Endothelial cell of umbilical vein (primary cell): ENCODE data around the gene ARHGEF28. TPM values are rescaled to one million over a fixed set of nuclear protein-coding genes. Genes with fewer than 3 reads are reported as not detected.

Experiments
- BruUV-seq: library from RNA; stranded (reverse); fragments of 400-500 nt; replicated peaks from 2 replicates; lab custom pipeline; 2021; lab: Mats Ljungman, UMichigan
- CTCF ChIA-PET: fragments of 300-600, 350-600 bp; sonication (Branson Sonifier 250); formaldehyde crosslinking; loops from one replicate; lab custom pipeline; 2021; ENCODE audit warnings: antibody characterized with exemption, inconsistent platforms; lab: Charles Lee
- POLR2A ChIA-PET: fragments of 300-600, 350-600 bp; sonication (Branson Sonifier 250); formaldehyde crosslinking; loops from one replicate; lab custom pipeline; 2021; ENCODE audit warnings: antibody characterized with exemption, inconsistent platforms; lab: Charles Lee
- DNase-seq: peaks from one replicate; pipeline ENCODE4 v3.0.0-alpha.2; 2011; ENCODE audit warnings: low read depth, low spot score
- FAIRE-seq: peaks from 2 replicates; lab custom pipeline; 2011; peaks lifted over from hg19 to GRCh38; lab: Jason Lieb, UNC
- H2AFZ ChIP-seq: 2 replicates; pipeline ENCODE4 v1.6.0; 2012; ENCODE audit warnings: low read depth, low read length, control low read depth, inconsistent platforms
- H3K27ac ChIP-seq: 2 replicates; pipeline ENCODE4 v1.5.1; 2011; ENCODE audit warnings: low read depth, mild to moderate bottlenecking, control low read depth, low read length, moderate library complexity; ENCODE audit not compliant: insufficient read depth
- H3K27me3 ChIP-seq, 2 experiments: 2 replicates each; pipeline versions ENCODE4 v1.6.0 to v1.6.1; 2011; ENCODE audit warnings: low read length in 2 of 2, mixed read lengths in 1 of 2; ENCODE audit not compliant: control insufficient read depth in 2 of 2, insufficient read depth in 2 of 2
- H3K36me3 ChIP-seq, 2 experiments: 2 replicates in 1 of 2; 3 replicates in 1 of 2; pipeline ENCODE4 v1.5.1; 2011; ENCODE audit warnings: low read length in 2 of 2, mild to moderate bottlenecking in 1 of 2, moderate library complexity in 1 of 2; ENCODE audit not compliant: control insufficient read depth in 2 of 2, insufficient read depth in 2 of 2; ENCODE audit errors: extremely low read depth in 1 of 2
- H3K4me1 ChIP-seq: 3 replicates; pipeline ENCODE4 v1.5.1; 2011; ENCODE audit warnings: mild to moderate bottlenecking, low read length; ENCODE audit not compliant: control insufficient read depth, insufficient read depth; ENCODE audit errors: extremely low read depth
- H3K4me2 ChIP-seq: 2 replicates; pipeline ENCODE4 v1.6.1; 2011; ENCODE audit warnings: low read length, control low read depth, mixed read lengths; ENCODE audit not compliant: insufficient read depth
- H3K4me3 ChIP-seq, 3 experiments: fragments of 200-600 bp in 1 of 3; sonication (generic), shearing (Covaris generic) in 1 of 3; replicated peaks in 1 of 3; 2 replicates each; pipeline ENCODE4 v1.5.1; 2011 to 2016; ENCODE audit warnings: control low read depth in 3 of 3, low read length in 3 of 3, mild to moderate bottlenecking in 2 of 3, inconsistent platforms in 1 of 3, low read depth in 1 of 3, moderate library complexity in 1 of 3; ENCODE audit not compliant: insufficient read depth in 1 of 3
- H3K79me2 ChIP-seq: 2 replicates; pipeline ENCODE4 v1.6.0; 2012; ENCODE audit warnings: low read length, inconsistent platforms; ENCODE audit not compliant: control insufficient read depth, insufficient read depth
- H3K9ac ChIP-seq: replicated peaks from 2 replicates; pipeline ENCODE3; 2011; ENCODE audit warnings: low read length, control low read depth; ENCODE audit not compliant: insufficient read depth; ENCODE audit errors: extremely low read depth
- H3K9me1 ChIP-seq: replicated peaks from 3 replicates; pipeline ENCODE4 v1.6.0; 2011; ENCODE audit warnings: mild to moderate bottlenecking, low read length; ENCODE audit not compliant: control insufficient read depth, insufficient read depth; ENCODE audit errors: extremely low read depth
- H3K9me3 ChIP-seq: replicated peaks from 2 replicates; pipeline ENCODE4 v1.5.1; 2012; ENCODE audit warnings: low read length, inconsistent platforms; ENCODE audit not compliant: control insufficient read depth, insufficient read depth
- H4K20me1 ChIP-seq: replicated peaks from 2 replicates; pipeline ENCODE3; 2011; ENCODE audit warnings: mild to moderate bottlenecking, low read length; ENCODE audit not compliant: control insufficient read depth, insufficient read depth; ENCODE audit errors: extremely low read depth
- CTCF ChIP-seq, 2 donors: IDR thresholded peaks; 1 replicate in 1 of 2; 2 replicates in 1 of 2; pipeline ENCODE4 v1.5.1; 2011; ENCODE audit warnings: low read length in 2 of 2, mild to moderate bottlenecking in 2 of 2, moderate library complexity in 2 of 2, control low read depth in 1 of 2, inconsistent platforms in 1 of 2, low read depth in 1 of 2; ENCODE audit not compliant: insufficient read depth in 1 of 2; ENCODE audit errors: extremely low read depth in 1 of 2
- EZH2 ChIP-seq: IDR thresholded peaks from 2 replicates; pipeline ENCODE4 v1.6.1; 2012; ENCODE audit warnings: borderline replicate concordance, low read depth, mild to moderate bottlenecking, moderate library complexity, low read length, inconsistent platforms; ENCODE audit not compliant: severe bottlenecking
- FOS ChIP-seq: IDR thresholded peaks from 2 replicates; pipeline ENCODE4 v1.6.1; 2011; ENCODE audit warnings: mild to moderate bottlenecking, low read length, moderate library complexity, borderline replicate concordance; ENCODE audit not compliant: insufficient read depth
- GATA2 ChIP-seq: IDR thresholded peaks from 2 replicates; pipeline ENCODE4 v1.7.0; 2011; ENCODE audit warnings: low read depth, mild to moderate bottlenecking, moderate library complexity, mixed read lengths, low read length; ENCODE audit not compliant: insufficient read length, insufficient read depth
- JUN ChIP-seq: IDR thresholded peaks from 2 replicates; pipeline ENCODE4 v1.6.1; 2011; ENCODE audit warnings: borderline replicate concordance, low read depth; ENCODE audit not compliant: insufficient read length, insufficient read depth
- MYC ChIP-seq: IDR thresholded peaks from one replicate; pipeline ENCODE4 v1.6.1; 2011; ENCODE audit warnings: mild to moderate bottlenecking, low read depth, low read length
- POLR2A ChIP-seq: IDR thresholded peaks from 2 replicates; pipeline ENCODE4 v1.6.1; 2012; ENCODE audit warnings: low read depth, mild to moderate bottlenecking, control low read depth, low read length
- POLR2AphosphoS5 ChIP-seq: IDR thresholded peaks from 2 replicates; pipeline ENCODE4 v1.6.1; 2012; ENCODE audit warnings: low read depth, mild to moderate bottlenecking, control low read depth, low read length, moderate library complexity; ENCODE audit not compliant: insufficient read depth
- dilution Hi-C: fragments of 300-500 bp; cut with MboI; formaldehyde crosslinking; loops from one replicate; pipeline ENCODE4 v1.15.0; 2019; ENCODE audit warnings: low sequenced_read_pairs; ENCODE audit not compliant: extremely low pct_ligation_motif_present
- intact Hi-C: fragments of 100-400 bp; cut with micrococcal nuclease; formaldehyde crosslinking; loops from one replicate; pipeline ENCODE4 v1.10.0; 2022
- polyA plus RNA-seq, 4 experiments: library from polyadenylated mRNA; depleted of rRNA in 3 of 4; stranded (reverse) in 3 of 4; unstranded in 1 of 4; fragments of >200 nt; gene quantifications; 2 replicates each; pipeline versions ENCODE4 v1.2.1 to v1.2.3, GENCODE V29; 2011 to 2012; ENCODE audit warnings: missing spikeins in 1 of 4
- total RNA-seq: library from RNA; stranded (reverse); gene quantifications from 2 replicates; pipeline ENCODE4 v1.2.3, GENCODE V29; 2021
- TF ChIP-seq, protein P1 (sequence below): IDR thresholded peaks from 2 replicates; pipeline ENCODE4 v1.6.1; 2011; ENCODE audit not compliant: insufficient read depth, insufficient read length

The ARHGEF28 gene
- total and polyA plus RNA-seq, 2 donors (not counting 3 experiments of a cell fraction or from before 2014, with no cell fraction given): 29.5 to 108 TPM

- H4K20me1 ChIP-seq: no peaks in the 10 kb centered on the region
- peaks cover 9 to 10% of the 10 kb centered on the region in 2 experiments for H3K36me3 ChIP-seq
- no peak overlapping the region for H3K27ac ChIP-seq
- no peak for TF ChIP-seq POLR2AphosphoS5
- no peak for TF ChIP-seq POLR2A
- TF ChIP-seq GATA2: no peak
- TF ChIP-seq JUN: no peak
- TF ChIP-seq FOS: no peak
- no peak for TF ChIP-seq MYC
- TF ChIP-seq, protein P1, sequence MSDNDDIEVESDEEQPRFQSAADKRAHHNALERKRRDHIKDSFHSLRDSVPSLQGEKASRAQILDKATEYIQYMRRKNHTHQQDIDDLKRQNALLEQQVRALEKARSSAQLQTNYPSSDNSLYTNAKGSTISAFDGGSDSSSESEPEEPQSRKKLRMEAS: no peak
- TF ChIP-seq EZH2: no peak
- TF ChIP-seq CTCF (IDR thresholded peaks at IDR 0.05; ENCODE audit: extremely low read depth in 1 of 2, insufficient read depth in 1 of 2, low read depth in 1 of 2, low read length in 2 of 2): no peak
- H3K4me1 ChIP-seq: peaks cover 12% of the 10 kb centered on the region
- H3K4me2 ChIP-seq: no peak overlapping the region
- H3K27me3 ChIP-seq: no peaks in the 10 kb centered on the region
- no peaks in the 10 kb centered on the region for H3K9me1 ChIP-seq
- DNase-seq (no peak), FAIRE-seq (no peak)
- ChIA-PET POLR2A (no interaction called here), CTCF (no interaction called here)
- H3K9me3 ChIP-seq: no peaks in the 10 kb centered on the region
- dilution Hi-C loops (no loop called here), intact Hi-C loops (no loop called here)
- BruUV-seq: no TSS peak
- H3K9ac ChIP-seq: no peak overlapping the region
- H2AFZ ChIP-seq: no peak overlapping the region
- H3K4me3 ChIP-seq: no peak overlapping the region
- peaks cover 4% of the 10 kb centered on the region for H3K79me2 ChIP-seq
Observed at GRCh38 chr5:73818357-73818756, 192.4 kb downstream of the ARHGEF28 start.
